Osteocyte (in vitro differentiated cells): ENCODE results near the gene USP3. TPM values are rescaled to one million over a fixed set of nuclear protein-coding genes. Genes with fewer than 3 reads are reported as not detected.
"Not testable (repeated sequence)": the region's sequence is repeated elsewhere in the genome, so short reads cannot be mapped to it uniquely, and the experiment has no call there.

Experiments used
- DNase-seq: peaks from one replicate; pipeline ENCODE4 v3.0.0; 2021; ENCODE audit warnings: mixed read lengths; ENCODE audit not compliant: unreplicated experiment; ENCODE audit errors: extremely low spot score
- H3K27ac Mint-ChIP-seq: one replicate; pipeline ENCODE4 v1.8.0; 2021; ENCODE audit warnings: mild to moderate bottlenecking, mixed read lengths; ENCODE audit not compliant: unreplicated experiment
- H3K27me3 Mint-ChIP-seq: one replicate; pipeline ENCODE4 v1.8.0; 2021; ENCODE audit warnings: mixed read lengths; ENCODE audit not compliant: unreplicated experiment
- H3K36me3 Mint-ChIP-seq: one replicate; pipeline ENCODE4 v1.8.0; 2021; ENCODE audit warnings: mixed read lengths; ENCODE audit not compliant: unreplicated experiment
- H3K4me1 Mint-ChIP-seq: one replicate; pipeline ENCODE4 v1.8.0; 2021; ENCODE audit warnings: mixed read lengths; ENCODE audit not compliant: unreplicated experiment
- H3K4me3 Mint-ChIP-seq: one replicate; pipeline ENCODE4 v1.8.0; 2021; ENCODE audit warnings: mild to moderate bottlenecking, moderate library complexity, mixed read lengths; ENCODE audit not compliant: unreplicated experiment
- H3K9me3 Mint-ChIP-seq: one replicate; pipeline ENCODE4 v1.8.0; 2021; ENCODE audit warnings: mixed read lengths; ENCODE audit not compliant: unreplicated experiment
- total RNA-seq: library from RNA; stranded (reverse); gene quantifications from 2 replicates; pipeline ENCODE4 v1.2.1, GENCODE V29; 2021
- TF ChIP-seq, protein P1 (sequence below): fragments of 200-600 bp; sonication (generic); IDR thresholded peaks from 2 replicates; pipeline ENCODE4 v1.5.0; 2021; ENCODE audit warnings: antibody characterized with exemption, mild to moderate bottlenecking, moderate library complexity

USP3 gene
- total RNA-seq, 1 donor from 2014 or later = 41.2 TPM

DNA sequence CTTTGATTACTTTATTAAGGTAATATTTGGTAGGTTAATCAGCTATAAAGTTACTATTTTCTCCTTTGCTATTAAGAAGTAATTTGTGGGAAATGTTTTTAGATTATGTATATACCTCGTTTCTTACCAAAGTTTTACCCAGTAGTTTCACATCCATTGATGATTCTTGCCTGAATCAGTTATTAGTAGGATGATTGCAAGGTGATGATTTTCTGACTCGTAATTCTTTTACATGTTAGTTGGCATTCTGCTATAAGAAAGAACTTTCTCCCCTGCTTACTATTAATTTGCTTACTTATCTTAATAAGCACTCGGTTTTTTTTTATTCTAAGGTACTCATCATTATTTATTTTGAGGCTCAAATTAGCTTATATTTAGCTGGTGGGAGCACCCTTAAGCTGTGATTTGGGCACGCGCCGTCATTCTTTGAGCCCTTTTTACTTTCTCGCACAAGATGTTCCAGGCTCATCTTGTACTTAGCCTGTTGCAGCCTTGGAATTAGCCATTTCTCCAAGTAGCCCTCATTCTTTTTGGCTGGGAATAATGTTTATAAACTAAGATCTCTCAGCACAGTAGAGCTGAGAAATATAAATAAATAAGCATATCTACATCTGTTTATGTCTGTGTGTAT lies 15.3 kb downstream of the USP3 start:
- H3K9me3 Mint-ChIP-seq = no peaks in the 10 kb centered on the region
- H3K27me3 Mint-ChIP-seq = no peaks in the 10 kb centered on the region
- peaks cover 69% of the 10 kb centered on the region for H3K4me1 Mint-ChIP-seq
- no peak overlapping the region for H3K27ac Mint-ChIP-seq
- TF ChIP-seq, protein P1, sequence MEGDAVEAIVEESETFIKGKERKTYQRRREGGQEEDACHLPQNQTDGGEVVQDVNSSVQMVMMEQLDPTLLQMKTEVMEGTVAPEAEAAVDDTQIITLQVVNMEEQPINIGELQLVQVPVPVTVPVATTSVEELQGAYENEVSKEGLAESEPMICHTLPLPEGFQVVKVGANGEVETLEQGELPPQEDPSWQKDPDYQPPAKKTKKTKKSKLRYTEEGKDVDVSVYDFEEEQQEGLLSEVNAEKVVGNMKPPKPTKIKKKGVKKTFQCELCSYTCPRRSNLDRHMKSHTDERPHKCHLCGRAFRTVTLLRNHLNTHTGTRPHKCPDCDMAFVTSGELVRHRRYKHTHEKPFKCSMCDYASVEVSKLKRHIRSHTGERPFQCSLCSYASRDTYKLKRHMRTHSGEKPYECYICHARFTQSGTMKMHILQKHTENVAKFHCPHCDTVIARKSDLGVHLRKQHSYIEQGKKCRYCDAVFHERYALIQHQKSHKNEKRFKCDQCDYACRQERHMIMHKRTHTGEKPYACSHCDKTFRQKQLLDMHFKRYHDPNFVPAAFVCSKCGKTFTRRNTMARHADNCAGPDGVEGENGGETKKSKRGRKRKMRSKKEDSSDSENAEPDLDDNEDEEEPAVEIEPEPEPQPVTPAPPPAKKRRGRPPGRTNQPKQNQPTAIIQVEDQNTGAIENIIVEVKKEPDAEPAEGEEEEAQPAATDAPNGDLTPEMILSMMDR = no peak
- no peaks in the 10 kb centered on the region for H3K36me3 Mint-ChIP-seq
- DNase-seq = no peak
- no peak overlapping the region for H3K4me3 Mint-ChIP-seq

DNA sequence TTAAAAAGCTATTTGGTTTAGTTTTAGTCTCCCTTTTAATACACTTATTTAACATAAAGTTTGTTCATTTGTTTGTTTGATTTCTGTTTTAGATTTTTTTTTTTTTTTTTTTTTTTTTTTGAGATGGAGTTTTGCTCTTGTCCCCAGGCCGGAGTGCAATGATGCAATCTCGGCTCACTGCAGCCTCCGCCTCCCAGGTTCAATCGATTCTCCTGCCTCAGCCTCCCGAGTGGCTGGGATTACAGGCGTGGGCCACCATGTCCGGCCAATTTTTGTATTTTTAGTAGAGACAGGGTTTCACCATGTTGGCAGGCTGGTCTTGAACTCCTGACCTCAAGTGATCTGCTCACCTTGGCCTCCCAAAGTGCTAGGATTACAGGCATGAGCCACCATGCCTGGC lies 16.1 kb downstream of the USP3 start:
- H3K4me3 Mint-ChIP-seq, H3K27ac Mint-ChIP-seq, H3K9me3 Mint-ChIP-seq, H3K36me3 Mint-ChIP-seq, DNase-seq, H3K27me3 Mint-ChIP-seq: not testable (repeated sequence)
- H3K4me1 Mint-ChIP-seq = peaks cover 65% of the 10 kb centered on the region

DNA sequence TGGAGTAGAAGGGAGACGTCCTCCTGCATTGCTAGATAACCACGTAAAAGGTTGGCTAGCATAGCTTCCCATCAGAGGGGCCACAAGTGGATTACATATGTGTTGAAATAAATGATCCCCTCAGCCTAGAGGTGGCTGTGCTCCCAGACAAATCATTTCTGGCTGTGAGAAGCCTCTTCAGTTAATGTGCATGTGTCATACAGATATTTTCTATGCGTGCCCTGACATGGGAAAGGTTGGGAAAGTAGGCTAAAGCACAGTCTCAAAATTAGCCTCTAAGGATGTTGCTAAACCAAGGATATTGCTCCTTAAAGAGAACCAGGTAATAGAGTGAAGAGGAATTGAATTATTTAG lies 17.8 kb downstream of the USP3 start:
- H3K27ac Mint-ChIP-seq = peak overlapping the region; percentile 42
- no peak for DNase-seq
- no peaks in the 10 kb centered on the region for H3K27me3 Mint-ChIP-seq
- peaks cover 59% of the 10 kb centered on the region for H3K4me1 Mint-ChIP-seq
- H3K9me3 Mint-ChIP-seq = no peaks in the 10 kb centered on the region
- H3K36me3 Mint-ChIP-seq = no peaks in the 10 kb centered on the region
- TF ChIP-seq, protein P1 = no peak
- H3K4me3 Mint-ChIP-seq = no peak overlapping the region

DNA sequence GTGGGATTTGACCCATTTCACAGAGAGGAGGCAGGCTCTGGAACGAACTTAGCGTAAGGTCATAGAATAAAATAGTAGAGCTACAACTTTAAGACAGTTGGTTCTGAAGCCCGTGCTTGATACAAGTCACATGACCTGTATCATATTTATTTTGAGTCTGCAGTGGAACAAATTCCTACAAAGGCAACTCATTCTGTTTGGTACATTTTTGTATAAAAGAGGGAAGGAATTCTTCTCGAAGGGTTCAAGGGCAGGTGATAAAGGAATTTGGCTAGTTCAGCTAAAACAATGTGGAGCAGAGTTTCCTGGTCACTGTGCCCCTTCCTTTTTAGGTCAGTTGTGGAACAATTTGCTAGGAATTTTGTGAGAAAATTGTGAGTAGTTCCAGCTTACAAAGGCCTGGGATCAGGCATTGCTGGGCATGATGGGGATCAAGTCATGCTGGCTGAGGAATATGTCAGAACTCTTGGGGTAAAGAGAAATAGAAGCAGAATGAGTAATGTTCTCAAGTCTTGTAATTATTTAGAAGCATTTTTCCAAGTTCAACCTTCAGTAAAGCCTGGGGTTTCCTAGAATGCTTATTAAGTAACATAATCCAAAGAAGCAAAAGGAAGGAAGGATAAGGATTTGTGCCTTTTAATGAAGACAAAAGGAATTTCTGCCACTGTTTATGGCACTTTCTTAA lies 19.1 kb downstream of the USP3 start:
- H3K9me3 Mint-ChIP-seq = no peaks in the 10 kb centered on the region
- peaks cover 3% of the 10 kb centered on the region for H3K36me3 Mint-ChIP-seq
- no peaks in the 10 kb centered on the region for H3K27me3 Mint-ChIP-seq
- TF ChIP-seq, protein P1 = no peak
- H3K4me3 Mint-ChIP-seq = peak overlapping the region; percentile 33
- DNase-seq = no peak
- H3K4me1 Mint-ChIP-seq = peaks cover 55% of the 10 kb centered on the region
- H3K27ac Mint-ChIP-seq = peak overlapping the region; percentile 56

DNA sequence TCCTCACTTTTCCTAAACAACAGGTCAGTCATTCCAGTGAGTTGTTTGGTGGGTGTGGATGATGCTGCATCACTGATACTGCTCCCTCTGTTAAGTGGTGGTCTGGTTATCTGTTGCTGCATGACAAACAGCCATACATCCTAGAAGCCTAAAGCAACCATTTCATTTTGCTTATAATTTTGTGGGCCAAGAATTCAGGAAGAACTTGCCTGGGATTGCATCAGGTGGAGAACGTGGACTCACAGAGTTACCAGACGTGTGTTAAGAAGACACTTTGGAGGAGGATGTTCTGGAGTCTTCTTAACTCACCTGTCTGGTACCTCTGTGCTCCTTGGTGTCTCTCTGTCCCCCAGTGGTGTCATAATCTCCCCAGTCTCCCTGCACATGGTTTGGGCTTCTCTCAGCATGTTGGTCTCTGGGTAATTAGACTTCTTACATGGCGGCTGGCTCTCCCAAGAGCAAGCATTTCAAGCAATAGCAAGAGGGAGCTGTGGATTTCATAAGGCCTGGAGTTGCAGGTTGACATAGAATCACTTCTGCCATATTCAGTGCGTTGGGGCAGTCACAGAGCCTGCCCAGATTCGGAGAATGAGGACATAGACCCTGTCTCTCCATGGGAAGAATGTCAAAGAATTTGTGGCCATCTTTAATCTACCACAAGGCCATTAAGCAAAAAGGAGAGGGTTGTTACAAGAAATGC lies 20.1 kb downstream of the USP3 start:
- H3K4me3 Mint-ChIP-seq = no peak overlapping the region
- H3K27ac Mint-ChIP-seq = peak overlapping the region; percentile 56
- TF ChIP-seq, protein P1 = no peak
- H3K9me3 Mint-ChIP-seq = no peaks in the 10 kb centered on the region
- peaks cover 52% of the 10 kb centered on the region for H3K4me1 Mint-ChIP-seq
- peaks cover 3% of the 10 kb centered on the region for H3K36me3 Mint-ChIP-seq
- H3K27me3 Mint-ChIP-seq = no peaks in the 10 kb centered on the region
- DNase-seq = no peak
